ENCODE results near the gene DPP6. TPM values are rescaled to one million over a fixed set of nuclear protein-coding genes. Genes with fewer than 3 reads are reported as not detected.

The DPP6 gene
- total RNA-seq, 1 donor from 2014 or later = not detected

GRCh38 chr7:154865984-154866685 is 813.9 kb downstream of the DPP6 start:
- intact Hi-C loops (cut with DNase I) = no loop called here
- TF ChIP-seq CTCF (IDR thresholded peaks at IDR 0.05) = no peak
- Histone ChIP-seq H3K4me3 (no peak overlapping the region), H3K9me3 (no peaks in the 10 kb centered on the region), H3K36me3 (no peaks in the 10 kb centered on the region), H3K27me3 (no peaks in the 10 kb centered on the region), H3K4me1 (no peaks in the 10 kb centered on the region), H3K27ac (no peak overlapping the region)
- no peak for DNase-seq (ENCODE audit: low spot score in 2 of 2)

- H3K9me3 ChIP-seq = no peaks in the 10 kb centered on the region
- H3K27ac ChIP-seq = no peak overlapping the region
- DNase-seq (ENCODE audit: low spot score in 2 of 2) = no peak
- intact Hi-C loops (cut with DNase I) = no loop called here
- no peaks in the 10 kb centered on the region for H3K27me3 ChIP-seq
- H3K4me3 ChIP-seq = no peak overlapping the region
- no peaks in the 10 kb centered on the region for H3K36me3 ChIP-seq
- TF ChIP-seq CTCF (IDR thresholded peaks at IDR 0.05) = no peak
- no peaks in the 10 kb centered on the region for H3K4me1 ChIP-seq
Measured at GRCh38 chr7:154867068-154867467, 814.9 kb downstream of the DPP6 start.

GRCh38 chr7:154868921-154869320 is 816.7 kb downstream of the DPP6 start:
- TF ChIP-seq CTCF (IDR thresholded peaks at IDR 0.05) = no peak
- no peak for DNase-seq (ENCODE audit: low spot score in 2 of 2)
- H3K27ac ChIP-seq = no peak overlapping the region
- intact Hi-C loops (cut with DNase I) = no loop called here
- H3K9me3 ChIP-seq = no peaks in the 10 kb centered on the region
- no peaks in the 10 kb centered on the region for H3K4me1 ChIP-seq
- H3K27me3 ChIP-seq = no peaks in the 10 kb centered on the region
- no peaks in the 10 kb centered on the region for H3K36me3 ChIP-seq
- H3K4me3 ChIP-seq = no peak overlapping the region

GRCh38 chr7:154869436-154869835 is 817.2 kb downstream of the DPP6 start:
- H3K9me3 ChIP-seq = no peaks in the 10 kb centered on the region
- H3K4me1 ChIP-seq = no peaks in the 10 kb centered on the region
- H3K27ac ChIP-seq = no peak overlapping the region
- intact Hi-C loops (cut with DNase I) = no loop called here
- no peaks in the 10 kb centered on the region for H3K36me3 ChIP-seq
- no peaks in the 10 kb centered on the region for H3K27me3 ChIP-seq
- DNase-seq (ENCODE audit: low spot score in 2 of 2) = no peak
- no peak for TF ChIP-seq CTCF (IDR thresholded peaks at IDR 0.05)
- H3K4me3 ChIP-seq = no peak overlapping the region

- no peak for TF ChIP-seq CTCF (IDR thresholded peaks at IDR 0.05)
- no peaks in the 10 kb centered on the region for H3K27me3 ChIP-seq
- intact Hi-C loops (cut with DNase I) = no loop called here
- H3K36me3 ChIP-seq = no peaks in the 10 kb centered on the region
- DNase-seq (ENCODE audit: low spot score in 2 of 2) = no peak
- H3K4me1 ChIP-seq = no peaks in the 10 kb centered on the region
- H3K4me3 ChIP-seq = no peak overlapping the region
- no peaks in the 10 kb centered on the region for H3K9me3 ChIP-seq
- H3K27ac ChIP-seq = no peak overlapping the region
Measured at GRCh38 chr7:154871507-154871906, 819.3 kb downstream of the DPP6 start.
